Measurements from ENCODE around the gene FOXO6. TPM values are rescaled to one million over a fixed set of nuclear protein-coding genes. Genes with fewer than 3 reads are reported as not detected.

Gene FOXO6
- total RNA-seq, 1 experiment from 2014 or later, result 5.4 TPM

GRCh38 chr1:41418857-41419583 is 57.8 kb downstream of the FOXO6 start (continued):
- TF ChIP-seq ZBTB43 (CRISPR knock-in tag; IDR thresholded peaks at IDR 0.05), result no peak
- TF ChIP-seq GRHL2 (CRISPR knock-in tag; IDR thresholded peaks at IDR 0.05; ENCODE audit: insufficient replicate concordance, severe bottlenecking), result no peak
- TF ChIP-seq ELF4 (CRISPR knock-in tag; IDR thresholded peaks at IDR 0.05; ENCODE audit: low read depth), result no peak
- TF ChIP-seq NFYB (CRISPR knock-in tag; conservative IDR thresholded peaks at IDR 0.05; ENCODE audit: low read depth), result no peak
- TF ChIP-seq MLX (CRISPR knock-in tag; IDR thresholded peaks at IDR 0.05), result no peak

GRCh38 chr1:41419584-41420295 is 58.5 kb downstream of the FOXO6 start:
- ChIA-PET POLR2A (interaction anchor here (0.8 kb wide), 1 partner anchor 32 kb away, joined by 3 read pairs; no protein-coding TSS in a partner anchor), CTCF (interaction anchor here (0.8 to 10.8 kb wide), 10 partner anchors 17 to 137 kb away, joined by 3 to 216 read pairs (median 5); partner anchors contain the start of gene FOXO6)
- no peaks in the 10 kb centered on the region for H3K9me3 Mint-ChIP-seq
- DNase-seq (ENCODE audit: low spot score) (no peak), ATAC-seq (no peak)
- H3K4me3 Mint-ChIP-seq, result no peak overlapping the region
- no peaks in the 10 kb centered on the region for H3K36me3 Mint-ChIP-seq
- H3K27ac Mint-ChIP-seq, result no peak overlapping the region
- peaks cover 8% of the 10 kb centered on the region for H3K4me1 Mint-ChIP-seq
- no peaks in the 10 kb centered on the region for H3K27me3 Mint-ChIP-seq (ENCODE audit: low read depth)
- TF ChIP-seq ELF4 (CRISPR knock-in tag; IDR thresholded peaks at IDR 0.05; ENCODE audit: low read depth) (no peak), SMAD3 (CRISPR knock-in tag; IDR thresholded peaks at IDR 0.05; ENCODE audit: borderline replicate concordance) (no peak), MLX (CRISPR knock-in tag; IDR thresholded peaks at IDR 0.05) (no peak), TCF7 (CRISPR knock-in tag; IDR thresholded peaks at IDR 0.05; ENCODE audit: low read depth) (no peak), ZNF532 (CRISPR knock-in tag; IDR thresholded peaks at IDR 0.05; ENCODE audit: borderline replicate concordance) (no peak), ZNF281 (CRISPR knock-in tag; IDR thresholded peaks at IDR 0.05) (no peak), CREM (CRISPR knock-in tag; IDR thresholded peaks at IDR 0.05) (no peak), ZNF425 (CRISPR knock-in tag; conservative IDR thresholded peaks at IDR 0.05) (no peak), ARID4B (CRISPR knock-in tag; IDR thresholded peaks at IDR 0.05; ENCODE audit: borderline replicate concordance) (no peak), ZBTB21 (CRISPR knock-in tag; IDR thresholded peaks at IDR 0.05; ENCODE audit: borderline replicate concordance) (no peak), JAZF1 (CRISPR knock-in tag; IDR thresholded peaks at IDR 0.05) (no peak)
